OCI-LY1 (cell line): ENCODE data around the gene MVB12B.
"Not testable (repeated sequence)": the region's sequence is repeated elsewhere in the genome, so short reads cannot be mapped to it uniquely, and the experiment has no call there.

Experiments
- H2AFZ ChIP-seq: fragments of 200-600 bp; sonication (generic), shearing (Covaris generic); 2 replicates; pipeline ENCODE4 v1.6.0; 2014; ENCODE audit warnings: antibody characterized with exemption, mild to moderate bottlenecking, low read length
- H3F3A ChIP-seq: fragments of 200-600 bp; sonication (generic), shearing (Covaris generic); 2 replicates; pipeline ENCODE4 v1.6.0; 2014; ENCODE audit warnings: mild to moderate bottlenecking, antibody characterized with exemption, low read length, moderate library complexity; ENCODE audit not compliant: insufficient read depth
- H3K27ac ChIP-seq: fragments of 200-600 bp; sonication (generic); 2 replicates; pipeline ENCODE4 v1.5.1; 2014; ENCODE audit warnings: low read length, mixed run types, mild to moderate bottlenecking, low read depth; ENCODE audit not compliant: poor library complexity, severe bottlenecking
- H3K27me3 ChIP-seq: fragments of 200-600 bp; sonication (generic); 2 replicates; pipeline ENCODE4 v1.6.0; 2014; ENCODE audit warnings: antibody characterized with exemption, mild to moderate bottlenecking, low read length, moderate library complexity; ENCODE audit not compliant: insufficient read depth
- H3K36me3 ChIP-seq: fragments of 200-600 bp; sonication (generic); 2 replicates; pipeline ENCODE4 v1.6.1; 2014; ENCODE audit warnings: mild to moderate bottlenecking, antibody characterized with exemption, low read length, moderate library complexity, mixed read lengths; ENCODE audit not compliant: insufficient read depth
- H3K4me1 ChIP-seq: fragments of 200-600 bp; sonication (generic); 2 replicates; pipeline ENCODE4 v1.5.1; 2014; ENCODE audit warnings: mild to moderate bottlenecking, low read length, moderate library complexity; ENCODE audit not compliant: insufficient read depth, severe bottlenecking
- H3K4me2 ChIP-seq: fragments of 200-600 bp; sonication (generic), shearing (Covaris generic); 2 replicates; pipeline ENCODE4 v1.6.1; 2014; ENCODE audit warnings: low read length
- H3K4me3 ChIP-seq: fragments of 200-600 bp; sonication (generic); 2 replicates; pipeline ENCODE4 v1.5.1; 2014; ENCODE audit warnings: low read length, low read depth, mild to moderate bottlenecking, mixed read lengths; ENCODE audit not compliant: poor library complexity, severe bottlenecking
- H3K79me2 ChIP-seq: fragments of 200-600 bp; shearing (Covaris generic); 2 replicates; pipeline ENCODE4 v1.6.1; 2016; ENCODE audit warnings: mixed run types, low read length, mixed read lengths; ENCODE audit not compliant: insufficient read depth
- H3K9ac ChIP-seq: fragments of 200-600 bp; sonication (generic), shearing (Covaris generic); 2 replicates; pipeline ENCODE4 v1.6.1; 2014; ENCODE audit warnings: mild to moderate bottlenecking, low read length, mixed read lengths
- H3K9me2 ChIP-seq: fragments of 200-600 bp; sonication (generic), shearing (Covaris generic); 2 replicates; pipeline ENCODE4 v1.6.1; 2014; ENCODE audit warnings: low read depth, mild to moderate bottlenecking, low read length, mixed read lengths
- H3K9me3 ChIP-seq: fragments of 200-600 bp; shearing (Covaris generic); 2 replicates; pipeline ENCODE4 v1.6.1; 2014; ENCODE audit warnings: low read length, mixed read lengths
- H4K20me1 ChIP-seq: fragments of 200-600 bp; sonication (generic), shearing (Covaris generic); 2 replicates; pipeline ENCODE4 v1.6.0; 2016; ENCODE audit warnings: mild to moderate bottlenecking, low read length; ENCODE audit not compliant: insufficient read depth
- CTCF ChIP-seq: fragments of 200-600 bp; sonication (generic), shearing (Covaris generic); IDR thresholded peaks from 2 replicates; pipeline ENCODE4 v1.5.1; 2017; ENCODE audit warnings: mild to moderate bottlenecking, antibody characterized with exemption, low read length, moderate library complexity, mixed read lengths
- EZH2 ChIP-seq: fragments of 200-600 bp; sonication (generic), shearing (Covaris generic); IDR thresholded peaks from 2 replicates; pipeline ENCODE4 v1.8.0; 2017; ENCODE audit warnings: borderline replicate concordance, mixed run types, mild to moderate bottlenecking, antibody characterized with exemption, low read length, moderate library complexity, mixed read lengths

MVB12B gene, protein sequence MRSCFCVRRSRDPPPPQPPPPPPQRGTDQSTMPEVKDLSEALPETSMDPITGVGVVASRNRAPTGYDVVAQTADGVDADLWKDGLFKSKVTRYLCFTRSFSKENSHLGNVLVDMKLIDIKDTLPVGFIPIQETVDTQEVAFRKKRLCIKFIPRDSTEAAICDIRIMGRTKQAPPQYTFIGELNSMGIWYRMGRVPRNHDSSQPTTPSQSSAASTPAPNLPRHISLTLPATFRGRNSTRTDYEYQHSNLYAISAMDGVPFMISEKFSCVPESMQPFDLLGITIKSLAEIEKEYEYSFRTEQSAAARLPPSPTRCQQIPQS

GRCh38 chr9:126326228-126327005, at the start of gene MVB12B:
TSS of gene MVB12B (plus strand) at chr9:126326829. CDS start at chr9:126326930, 101 bp downstream.
- no peak within 1 kb of the TSS for H3K27ac ChIP-seq
- H2AFZ ChIP-seq = no peak within 1 kb of the TSS
- H3K27me3 ChIP-seq = peaks cover 10% of the 10 kb centered on the region
- peak within 1 kb of the TSS; percentile 29; the same call in 1 of the 2 replicates for H3K9ac ChIP-seq
- peaks cover 4% of the 10 kb centered on the region for H3K4me1 ChIP-seq
- H3K4me3 ChIP-seq = peak within 1 kb of the TSS; percentile 56
- H4K20me1 ChIP-seq = no peaks in the 10 kb centered on the region
- peaks cover 7% of the 10 kb centered on the region; the same call in 1 of the 2 replicates for H3K9me3 ChIP-seq
- H3F3A ChIP-seq = no peaks in the 10 kb centered on the region
- H3K9me2 ChIP-seq = no peaks in the 10 kb centered on the region
- no peaks in the 10 kb centered on the region for H3K79me2 ChIP-seq
- H3K36me3 ChIP-seq = no peaks in the 10 kb centered on the region; the same call in 1 of the 2 replicates
- no peak for TF ChIP-seq EZH2
- no peak for TF ChIP-seq CTCF
- H3K4me2 ChIP-seq = peak within 1 kb of the TSS; percentile 75

- TF ChIP-seq CTCF (no peak), EZH2 (no peak)
- H3K9ac ChIP-seq = no peak overlapping the region
- H3K4me2 ChIP-seq = no peak overlapping the region
- no peaks in the 10 kb centered on the region for H3K9me3 ChIP-seq
- H3K27me3 ChIP-seq = no peaks in the 10 kb centered on the region
- H3K79me2 ChIP-seq = no peaks in the 10 kb centered on the region
- H3F3A ChIP-seq = no peaks in the 10 kb centered on the region
- H3K4me3 ChIP-seq = no peak overlapping the region
- no peaks in the 10 kb centered on the region for H3K4me1 ChIP-seq
- H4K20me1 ChIP-seq = no peaks in the 10 kb centered on the region
- no peaks in the 10 kb centered on the region for H3K9me2 ChIP-seq
- H3K27ac ChIP-seq = no peak overlapping the region
- H2AFZ ChIP-seq = no peak overlapping the region
- no peaks in the 10 kb centered on the region for H3K36me3 ChIP-seq
These were observed 42.7 kb upstream of the MVB12B start for GRCh38 chr9:126283799-126284465.

DNA sequence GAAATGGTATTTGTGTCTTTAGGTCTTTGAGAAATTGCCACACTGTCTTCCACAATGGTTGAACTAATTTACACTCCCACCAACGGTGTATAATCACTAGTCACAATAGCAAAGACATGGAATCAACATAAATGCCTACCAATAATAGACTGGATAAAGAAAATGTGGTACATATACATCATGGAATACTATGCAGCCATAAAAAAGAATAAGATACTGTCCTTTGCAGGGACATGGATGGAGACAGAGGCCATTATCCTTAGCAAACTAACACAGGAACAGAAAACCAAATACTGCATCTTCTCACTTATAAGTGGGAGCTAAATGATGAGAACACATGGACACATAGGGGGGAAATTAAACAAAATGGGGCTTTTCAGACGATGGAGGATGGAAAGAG, 41.0 kb upstream of the MVB12B start:
- not testable (repeated sequence) for H3K9ac ChIP-seq, H2AFZ ChIP-seq, H3K4me1 ChIP-seq, H3K36me3 ChIP-seq, H3F3A ChIP-seq, H3K27ac ChIP-seq, H3K4me3 ChIP-seq, H3K9me3 ChIP-seq, H3K27me3 ChIP-seq, H3K9me2 ChIP-seq, H3K4me2 ChIP-seq, H4K20me1 ChIP-seq, H3K79me2 ChIP-seq
